HG03460 (cell line): Measurements from ENCODE around the gene ZNF624.

ENCODE experiments used
- ATAC-seq: cut with Tn5 transposase; IDR thresholded peaks from one replicate; pipeline ENCODE4 v1.9.1; 2021; ENCODE audit not compliant: unreplicated experiment

Gene ZNF624

DNA sequence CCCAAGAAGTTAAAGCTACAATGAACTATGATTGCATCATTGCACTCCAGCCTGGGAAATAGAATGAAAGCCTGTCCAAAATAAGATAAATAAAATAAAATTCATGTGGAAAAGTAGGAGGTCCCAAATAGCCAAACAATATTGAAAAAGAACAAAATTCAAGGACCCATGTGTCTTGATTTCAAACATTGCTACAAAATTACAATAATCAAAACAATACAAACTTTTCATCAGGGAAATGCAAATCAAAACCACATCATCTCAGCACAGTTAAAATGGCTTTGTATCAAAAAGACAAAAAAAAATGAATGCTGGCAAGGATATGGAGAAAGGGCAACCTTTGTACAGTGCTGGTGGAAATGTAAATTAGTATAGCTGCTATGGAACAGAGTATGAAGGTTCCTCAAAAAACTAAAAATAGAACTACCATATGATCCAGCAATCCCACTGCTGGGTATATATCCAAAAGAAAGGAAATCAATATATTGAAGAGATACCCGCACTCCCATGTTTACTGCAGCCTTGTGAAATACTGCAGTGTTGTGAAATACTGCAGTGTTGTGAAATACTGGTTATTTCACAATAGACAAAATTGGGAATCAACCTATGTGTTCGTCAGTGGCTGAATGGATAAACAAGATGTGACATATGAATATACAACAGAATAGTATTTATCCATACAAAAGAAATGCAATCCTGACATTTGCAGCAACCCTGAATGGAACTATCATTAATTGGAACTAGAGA is 60.1 kb downstream of the ZNF624 start:
- ATAC-seq, result no peak

DNA sequence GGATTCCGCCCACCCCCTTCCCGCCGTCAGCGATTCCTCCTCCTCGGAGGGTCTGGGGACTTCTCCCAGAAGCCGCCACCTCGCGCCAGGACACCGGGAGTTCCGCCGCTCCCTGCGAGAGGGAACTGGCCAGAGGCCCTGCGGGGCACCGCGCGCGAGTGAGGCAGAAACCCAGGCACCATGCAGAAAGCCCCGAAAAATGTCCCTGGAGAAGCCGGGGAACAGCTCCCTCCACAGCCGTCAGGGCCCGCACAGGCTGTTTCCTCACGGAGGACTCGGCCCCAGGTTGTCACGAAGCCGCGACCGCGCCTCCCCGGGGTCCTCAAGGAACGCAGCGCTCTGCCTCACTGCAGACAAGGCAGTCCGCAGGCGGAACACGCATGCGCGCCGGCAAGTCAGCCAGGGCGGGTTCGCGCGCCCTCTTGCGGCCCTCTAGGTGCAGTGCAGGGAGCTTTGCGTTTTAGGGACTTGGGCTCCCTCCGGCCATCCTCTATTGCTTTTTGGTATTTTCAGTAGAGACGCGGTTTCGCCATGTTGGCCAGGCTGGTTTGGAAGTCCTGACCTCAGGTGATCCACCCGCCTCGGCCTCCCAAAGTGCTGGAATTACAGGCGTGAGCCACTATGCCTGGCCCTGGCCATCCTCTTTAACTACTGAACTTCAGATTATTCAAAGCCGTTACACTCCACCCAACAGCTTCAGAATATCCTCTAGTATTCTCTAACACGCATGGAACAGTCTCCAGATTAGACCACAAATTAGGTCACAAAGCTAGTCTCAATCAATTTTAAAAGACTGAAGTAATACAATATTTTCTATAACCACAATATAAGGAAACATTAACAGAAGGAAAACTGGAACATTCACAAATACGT is 64.3 kb downstream of the ZNF624 start:
- peak; percentile 81 for ATAC-seq

GRCh38 chr17:16585796-16586195 is 67.9 kb downstream of the ZNF624 start:
- no peak for ATAC-seq

GRCh38 chr17:16584273-16584995 is 69.2 kb downstream of the ZNF624 start:
- ATAC-seq, result no peak

- ATAC-seq, result no peak
Observed at GRCh38 chr17:16583781-16584180, 69.9 kb downstream of the ZNF624 start.

DNA sequence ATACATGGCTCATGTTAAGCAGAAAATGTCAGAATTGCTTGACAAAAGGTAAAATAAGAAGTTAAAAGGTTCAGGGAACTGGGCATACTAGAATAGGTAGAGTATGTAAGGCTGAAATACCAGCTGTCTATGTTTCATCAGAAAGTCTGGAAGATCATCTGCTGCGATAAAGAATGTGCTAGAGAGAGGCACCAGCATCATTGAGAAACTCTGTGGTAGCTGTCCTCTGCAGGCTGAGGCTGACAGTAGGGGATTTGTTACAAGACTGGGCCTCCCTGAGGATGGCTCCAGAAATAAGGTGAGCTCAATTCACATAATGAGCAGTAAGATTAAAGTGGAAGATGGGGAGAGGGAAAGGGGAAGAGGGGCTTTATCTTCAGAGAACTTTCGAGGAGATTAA is 80.2 kb downstream of the ZNF624 start:
- ATAC-seq, result no peak
